GM10266 (cell line): ENCODE results near the gene EPHB2.
A peak's percentile ranks its signal among the peaks of the same experiment; 100 is the strongest.

Experiments used
- DNase-seq: peaks from one replicate; pipeline ENCODE4 v3.0.0; 2012; ENCODE audit errors: extremely low spot score
- TF ChIP-seq, protein P1 (sequence below): IDR thresholded peaks from 2 replicates; pipeline ENCODE4 v1.5.1; 2012; ENCODE audit warnings: mild to moderate bottlenecking, low read depth; ENCODE audit not compliant: control insufficient read depth, insufficient read depth; ENCODE audit errors: missing control alignments

The EPHB2 gene

DNA sequence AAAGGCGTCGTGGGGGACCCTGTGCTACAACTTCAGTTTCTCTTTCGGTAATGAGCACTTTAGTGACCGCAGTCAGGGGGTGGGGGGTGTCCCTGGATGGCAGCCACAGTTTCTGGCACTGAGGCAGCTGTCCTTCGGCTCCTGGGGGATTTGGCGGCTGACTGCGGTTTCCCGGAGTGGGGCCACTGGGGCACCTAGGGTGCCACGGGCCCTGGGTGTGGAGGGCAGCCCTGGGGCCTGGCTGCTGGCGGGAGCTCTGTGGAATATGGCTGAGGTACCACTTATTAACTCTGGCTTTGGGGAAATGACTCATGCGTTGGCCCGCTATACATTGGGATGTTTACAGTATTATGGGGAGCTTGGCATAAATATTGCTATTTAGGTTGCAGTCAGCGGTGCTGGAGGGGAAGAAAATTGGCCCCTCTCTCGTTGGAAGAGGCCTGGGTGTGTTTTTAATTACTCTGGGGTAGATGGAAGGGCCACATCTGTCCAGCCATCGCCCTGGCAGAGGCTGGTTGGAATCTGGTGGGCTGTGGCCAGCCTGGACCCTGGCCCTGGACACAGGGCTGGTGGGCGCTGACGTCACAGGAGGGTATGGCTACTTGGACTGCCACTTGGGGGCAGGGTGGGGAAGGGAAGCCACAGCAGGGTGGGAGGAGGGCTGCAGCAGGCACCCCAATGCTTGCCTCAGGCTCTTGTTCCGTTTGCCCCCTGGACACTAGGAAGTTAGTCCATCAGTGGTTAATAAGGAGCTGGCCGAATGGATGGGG, 2.0 kb downstream of the EPHB2 start:
- TF ChIP-seq, protein P1, sequence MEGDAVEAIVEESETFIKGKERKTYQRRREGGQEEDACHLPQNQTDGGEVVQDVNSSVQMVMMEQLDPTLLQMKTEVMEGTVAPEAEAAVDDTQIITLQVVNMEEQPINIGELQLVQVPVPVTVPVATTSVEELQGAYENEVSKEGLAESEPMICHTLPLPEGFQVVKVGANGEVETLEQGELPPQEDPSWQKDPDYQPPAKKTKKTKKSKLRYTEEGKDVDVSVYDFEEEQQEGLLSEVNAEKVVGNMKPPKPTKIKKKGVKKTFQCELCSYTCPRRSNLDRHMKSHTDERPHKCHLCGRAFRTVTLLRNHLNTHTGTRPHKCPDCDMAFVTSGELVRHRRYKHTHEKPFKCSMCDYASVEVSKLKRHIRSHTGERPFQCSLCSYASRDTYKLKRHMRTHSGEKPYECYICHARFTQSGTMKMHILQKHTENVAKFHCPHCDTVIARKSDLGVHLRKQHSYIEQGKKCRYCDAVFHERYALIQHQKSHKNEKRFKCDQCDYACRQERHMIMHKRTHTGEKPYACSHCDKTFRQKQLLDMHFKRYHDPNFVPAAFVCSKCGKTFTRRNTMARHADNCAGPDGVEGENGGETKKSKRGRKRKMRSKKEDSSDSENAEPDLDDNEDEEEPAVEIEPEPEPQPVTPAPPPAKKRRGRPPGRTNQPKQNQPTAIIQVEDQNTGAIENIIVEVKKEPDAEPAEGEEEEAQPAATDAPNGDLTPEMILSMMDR = no peak
- peak; percentile 84 for DNase-seq

DNA sequence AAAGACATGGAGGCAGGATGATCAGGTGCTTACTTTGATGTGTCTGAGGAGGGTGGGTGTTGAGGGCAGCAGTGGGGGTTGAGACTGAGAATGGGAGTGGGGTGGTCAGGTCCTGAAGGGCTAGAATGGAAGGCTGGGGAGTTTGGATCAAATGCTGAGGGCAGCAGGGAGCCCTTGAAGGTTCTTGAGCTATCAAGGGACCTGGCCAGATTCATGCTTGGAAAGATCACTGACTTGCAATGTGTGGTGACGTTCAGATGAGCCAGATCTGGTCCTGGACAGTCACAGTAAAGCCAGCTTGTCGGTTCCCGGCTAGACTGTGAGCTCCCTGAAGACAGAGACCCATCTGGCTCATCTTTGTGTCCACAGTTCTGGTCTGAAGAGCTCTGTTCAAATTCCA, 3.8 kb downstream of the EPHB2 start:
- TF ChIP-seq, protein P1 = no peak
- DNase-seq = no peak

DNA sequence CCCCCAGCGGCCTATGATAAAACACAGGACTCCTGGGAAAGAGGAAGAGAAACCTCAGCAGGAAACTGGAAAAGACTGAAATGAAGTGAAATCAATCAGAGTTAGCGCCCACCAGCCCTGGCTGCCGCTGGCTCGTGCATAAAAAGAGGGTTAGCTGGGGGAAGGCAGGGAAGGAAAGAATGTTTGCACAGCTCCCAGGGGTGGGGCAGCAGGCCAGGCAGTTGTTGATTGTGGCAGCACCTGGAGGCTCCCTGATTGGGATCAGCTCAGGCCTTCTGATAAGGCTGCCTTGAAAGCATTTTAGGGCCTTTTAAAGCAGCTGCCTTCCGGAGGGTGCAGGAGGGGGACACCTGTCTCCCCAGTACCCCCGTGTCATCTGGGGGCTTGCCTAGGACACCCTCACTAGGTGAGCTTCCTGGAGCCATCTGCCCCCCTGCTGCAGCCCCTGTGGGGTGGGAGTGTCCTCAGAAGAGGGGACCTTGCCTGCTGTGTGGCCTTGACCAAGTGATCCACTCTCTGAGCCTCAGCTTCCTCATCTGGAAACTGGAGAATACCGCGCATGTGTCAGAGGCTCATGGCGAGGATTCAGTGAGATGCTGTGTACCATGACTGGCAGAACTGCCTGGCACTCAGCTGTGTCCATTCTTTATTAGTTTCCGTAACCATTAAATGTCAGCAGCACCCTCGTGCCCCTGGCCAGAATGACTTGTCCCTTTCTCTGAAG, 6.6 kb downstream of the EPHB2 start:
- no peak for DNase-seq

DNA sequence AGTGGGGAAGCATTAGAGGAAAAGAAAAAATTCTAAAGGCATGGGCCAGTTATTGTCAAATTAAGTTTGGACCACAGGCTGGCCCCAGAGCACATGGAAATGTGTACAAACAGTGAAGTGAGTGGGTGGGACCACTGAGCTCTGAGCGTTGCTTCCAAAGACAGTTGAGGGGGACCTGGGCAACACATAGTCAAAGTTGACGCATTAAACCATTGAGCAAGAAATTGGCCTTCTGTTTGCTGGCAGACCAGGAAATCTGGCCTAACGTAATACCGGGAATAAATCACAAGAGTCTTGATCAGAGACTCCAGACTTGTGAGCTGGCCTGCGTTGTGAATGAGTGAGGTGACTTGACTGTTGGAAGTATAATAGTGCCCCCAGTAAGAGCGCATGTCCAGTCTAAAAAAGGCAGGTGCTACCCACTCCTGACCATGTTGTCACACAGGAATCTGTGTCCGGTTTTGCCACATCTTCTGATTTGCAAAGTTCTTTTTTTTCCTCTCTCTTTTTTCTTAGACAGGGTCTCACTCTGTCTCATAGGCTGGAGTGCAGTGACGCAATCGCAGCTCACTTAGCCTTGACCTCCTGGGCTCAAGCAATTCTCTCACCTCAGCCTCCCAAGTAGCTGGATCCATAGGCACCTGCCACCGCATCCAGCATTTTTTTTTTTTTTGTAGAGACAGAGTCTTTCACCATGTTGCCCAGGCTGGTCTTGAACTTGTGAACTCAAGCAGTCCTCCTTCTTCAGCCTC, 10.7 kb downstream of the EPHB2 start:
- TF ChIP-seq, protein P1 = no peak
- DNase-seq = no peak

More for the DNA sequence above, 6.6 kb downstream of the EPHB2 start:
- TF ChIP-seq, protein P1 = no peak

DNA sequence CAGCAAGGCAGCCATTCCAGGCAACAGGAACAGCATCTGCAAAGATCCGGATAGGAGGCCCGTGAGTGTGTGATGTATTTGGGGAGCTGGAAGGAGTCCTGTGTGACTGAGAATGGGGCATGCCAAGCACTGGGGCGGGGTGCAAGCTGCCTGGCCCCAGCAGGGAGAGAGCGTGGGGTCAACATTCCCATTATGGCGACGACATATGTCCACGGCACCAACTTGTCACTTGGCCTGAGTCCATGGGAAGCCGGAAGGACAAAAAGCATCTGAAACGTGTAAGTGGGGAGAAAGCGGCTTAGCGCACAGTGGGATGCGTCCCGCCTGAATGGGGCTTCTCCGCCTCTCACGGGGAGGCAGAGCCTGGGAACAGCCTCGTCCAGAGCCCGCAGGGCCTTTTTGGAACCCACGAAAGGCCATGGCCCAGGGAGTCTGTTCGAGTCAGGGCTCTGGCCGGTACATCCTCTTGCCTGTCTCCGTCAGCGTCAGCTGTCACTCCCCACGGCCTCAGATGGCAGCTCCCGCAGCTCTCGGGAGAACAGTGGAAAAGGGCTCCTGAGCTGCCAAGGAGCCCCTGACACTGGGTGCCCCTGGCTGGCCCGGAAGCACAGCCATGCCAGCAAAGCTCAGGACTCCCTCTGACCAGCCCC, 12.4 kb downstream of the EPHB2 start:
- no peak for DNase-seq
- TF ChIP-seq, protein P1 = no peak

DNA sequence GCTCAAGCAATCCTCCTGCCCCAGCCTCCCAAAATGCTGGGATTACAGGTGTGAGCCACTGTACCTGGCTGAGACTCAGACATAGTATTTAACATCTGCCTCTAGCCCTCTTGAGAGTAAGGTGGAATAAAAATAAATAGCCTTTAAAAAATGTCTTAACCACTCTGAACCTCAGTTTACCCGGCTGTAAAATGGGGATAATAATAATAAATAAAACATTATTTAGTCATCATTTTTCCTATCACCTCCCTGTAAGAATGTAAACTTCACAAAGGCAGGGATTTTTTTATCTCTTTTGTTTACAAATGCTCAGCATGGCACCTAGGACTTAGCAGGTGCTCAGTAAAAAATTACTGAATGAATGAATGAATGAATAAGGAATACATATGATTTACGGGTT, 17.2 kb downstream of the EPHB2 start:
- TF ChIP-seq, protein P1 = no peak
- no peak for DNase-seq
